Brain pericyte (primary cell): ENCODE results near the gene CEBPA.
"Not testable (repeated sequence)": the region's sequence is repeated elsewhere in the genome, so short reads cannot be mapped to it uniquely, and the experiment has no call there.

Experiments
- DNase-seq: peaks from one replicate; pipeline ENCODE4 v3.0.0-alpha.2; 2012; ENCODE audit warnings: low read depth, low spot score

Gene CEBPA

GRCh38 chr19:33324628-33325027 lies 22.3 kb upstream of the CEBPA start:
- no peak for DNase-seq

DNA sequence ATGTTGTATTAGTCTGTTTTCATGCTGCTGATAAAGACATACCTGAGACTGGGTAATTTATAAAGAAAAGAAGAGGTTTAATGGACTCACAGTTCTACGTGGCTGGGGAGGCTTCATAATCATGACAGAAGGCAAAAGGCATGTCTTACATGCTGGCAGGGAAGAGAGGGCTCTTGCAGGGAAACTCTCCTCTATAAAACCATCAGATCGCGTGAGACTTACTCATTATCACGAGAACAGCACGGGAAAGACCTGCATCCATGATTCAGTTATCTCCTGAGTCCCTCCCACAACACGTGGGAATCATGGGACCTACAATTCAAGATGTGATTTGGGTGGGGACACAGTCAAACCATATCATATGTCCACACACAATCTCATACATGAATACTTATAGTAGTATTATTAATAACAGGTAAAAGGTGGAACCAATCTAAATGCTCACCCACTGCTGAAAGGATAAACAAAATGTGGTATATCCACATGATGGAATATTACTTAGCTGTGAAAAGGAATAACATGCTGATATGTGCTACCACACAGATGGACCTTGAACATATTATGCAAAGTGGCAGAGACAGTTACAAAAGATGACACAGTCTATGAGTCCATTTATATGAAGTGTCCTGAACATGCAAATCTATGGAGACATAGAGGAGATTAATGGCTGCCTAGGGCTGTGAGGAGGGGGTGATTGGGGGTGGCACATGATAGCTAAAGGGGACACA lies 20.9 kb upstream of the CEBPA start:
- DNase-seq = no peak

DNA sequence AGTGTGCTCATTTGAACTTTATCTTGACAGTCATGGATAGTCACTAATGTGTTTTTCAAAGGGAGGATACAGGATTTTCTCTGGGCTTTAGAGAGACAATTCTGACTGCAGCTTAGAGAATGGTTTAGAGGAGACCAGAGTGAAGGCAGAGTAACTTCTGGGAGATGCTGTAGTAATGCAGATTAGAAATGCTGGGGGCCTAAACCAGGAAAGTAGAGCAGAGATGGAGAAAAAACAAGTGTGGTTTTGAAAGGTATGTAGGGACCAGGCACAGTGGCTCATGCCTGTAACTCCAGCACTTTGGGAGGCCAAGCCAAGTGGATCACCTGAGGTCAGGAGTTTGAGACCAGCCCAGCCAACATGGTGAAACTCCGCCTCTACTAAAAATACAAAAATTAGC lies 18.3 kb upstream of the CEBPA start:
- DNase-seq = no peak

DNA sequence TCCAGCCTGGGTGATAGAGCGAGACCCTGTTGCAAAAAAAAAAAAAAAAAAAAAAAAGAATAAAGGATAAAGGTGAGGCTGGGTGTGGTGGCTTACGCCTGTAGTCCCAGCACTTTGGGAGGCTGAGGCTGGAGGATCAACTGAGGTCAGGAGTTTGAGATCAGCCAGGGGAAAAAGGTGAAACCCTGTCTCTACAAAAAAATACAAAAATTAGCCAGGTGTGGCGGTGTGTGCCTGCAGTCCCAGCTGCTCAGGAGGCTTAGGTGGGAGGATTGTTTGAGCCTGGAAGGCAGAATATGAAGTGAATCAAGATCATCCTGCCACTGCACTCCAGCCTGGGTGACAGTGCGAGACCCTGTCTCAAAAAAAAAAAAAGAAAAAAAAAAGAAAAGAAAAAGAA lies 15.7 kb upstream of the CEBPA start:
- not testable (repeated sequence) for DNase-seq

- DNase-seq = no peak
Observed at GRCh38 chr19:33317517-33317916, 15.2 kb upstream of the CEBPA start.

GRCh38 chr19:33316541-33317264 lies 14.4 kb upstream of the CEBPA start:
- no peak for DNase-seq

DNA sequence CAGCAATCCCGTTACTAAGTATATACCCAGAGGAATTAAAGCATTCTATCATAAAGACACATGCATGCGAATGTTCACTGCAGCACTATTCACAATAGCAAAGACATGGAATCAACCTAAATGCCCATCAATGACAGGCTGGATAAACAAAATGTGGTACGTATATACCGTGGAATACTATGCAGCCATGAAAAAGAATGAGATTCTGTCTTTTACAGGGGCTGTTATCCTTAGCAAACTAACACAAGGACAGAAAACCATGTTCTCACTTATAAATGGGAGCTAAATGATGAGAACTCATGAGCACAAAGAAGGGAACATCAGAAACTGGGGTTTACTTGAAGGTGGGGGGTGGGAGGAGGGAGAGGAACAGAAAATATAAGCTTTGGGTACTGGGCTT lies 10.5 kb upstream of the CEBPA start:
- DNase-seq = not testable (repeated sequence)

GRCh38 chr19:33312065-33312464 lies 9.7 kb upstream of the CEBPA start:
- no peak for DNase-seq

DNA sequence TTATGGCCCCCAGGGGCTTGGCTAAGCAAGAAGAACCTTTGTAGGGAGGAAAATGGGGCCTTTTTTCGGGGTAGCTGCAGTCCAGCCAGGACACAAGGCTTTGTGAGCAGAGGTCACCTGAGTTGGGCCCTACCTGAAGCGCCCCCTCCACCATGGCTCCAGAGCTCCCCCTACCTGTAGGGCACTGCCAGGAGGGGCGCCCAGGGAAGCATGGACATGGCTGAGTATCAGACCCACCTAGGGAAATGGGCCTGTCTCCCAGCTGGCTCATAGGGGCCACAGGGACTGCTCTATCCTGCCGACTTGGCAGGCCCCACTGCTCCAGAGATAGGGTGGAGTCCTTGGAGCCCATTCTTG lies 9.0 kb upstream of the CEBPA start:
- no peak for DNase-seq

DNA sequence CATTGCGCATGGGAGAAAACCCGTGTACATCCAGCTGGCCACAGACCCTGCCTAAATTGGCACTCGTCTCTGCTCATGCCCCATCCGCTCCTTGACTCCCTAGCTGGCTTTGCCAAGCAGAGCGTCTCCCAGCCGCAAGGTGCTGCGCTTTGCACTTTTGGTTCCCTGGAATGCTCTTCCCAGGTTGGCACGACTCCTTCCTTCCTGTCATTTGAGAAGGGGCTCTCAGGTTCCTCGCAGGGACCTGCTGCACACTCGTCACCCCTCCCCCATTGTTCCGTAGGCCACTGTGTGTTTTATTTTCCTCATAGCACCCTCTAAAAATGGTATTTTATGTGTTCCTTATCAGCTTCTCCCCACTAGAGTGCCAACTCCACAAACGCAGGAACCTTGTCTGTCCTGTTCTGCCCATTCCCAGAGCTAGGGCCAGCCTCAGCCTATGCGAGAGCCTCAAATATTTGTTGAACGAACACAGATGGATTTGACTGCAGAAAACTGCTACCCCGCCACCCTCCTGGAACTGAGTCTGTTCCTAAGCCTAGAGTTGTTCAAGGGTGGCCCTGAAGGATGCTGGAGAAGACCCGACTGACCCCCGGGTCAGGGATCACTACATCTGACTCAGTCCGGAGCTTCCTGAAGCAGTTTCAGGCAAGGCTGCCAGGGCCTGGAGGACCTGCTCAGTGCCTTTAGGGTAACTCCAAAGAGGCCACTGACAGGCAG lies 8.4 kb upstream of the CEBPA start:
- no peak for DNase-seq

GRCh38 chr19:33309826-33310225 lies 7.5 kb upstream of the CEBPA start:
- no peak for DNase-seq

GRCh38 chr19:33306853-33307792 lies 4.8 kb upstream of the CEBPA start:
- DNase-seq = no peak

- DNase-seq = no peak
Observed at GRCh38 chr19:33306191-33306590, 3.9 kb upstream of the CEBPA start.

DNA sequence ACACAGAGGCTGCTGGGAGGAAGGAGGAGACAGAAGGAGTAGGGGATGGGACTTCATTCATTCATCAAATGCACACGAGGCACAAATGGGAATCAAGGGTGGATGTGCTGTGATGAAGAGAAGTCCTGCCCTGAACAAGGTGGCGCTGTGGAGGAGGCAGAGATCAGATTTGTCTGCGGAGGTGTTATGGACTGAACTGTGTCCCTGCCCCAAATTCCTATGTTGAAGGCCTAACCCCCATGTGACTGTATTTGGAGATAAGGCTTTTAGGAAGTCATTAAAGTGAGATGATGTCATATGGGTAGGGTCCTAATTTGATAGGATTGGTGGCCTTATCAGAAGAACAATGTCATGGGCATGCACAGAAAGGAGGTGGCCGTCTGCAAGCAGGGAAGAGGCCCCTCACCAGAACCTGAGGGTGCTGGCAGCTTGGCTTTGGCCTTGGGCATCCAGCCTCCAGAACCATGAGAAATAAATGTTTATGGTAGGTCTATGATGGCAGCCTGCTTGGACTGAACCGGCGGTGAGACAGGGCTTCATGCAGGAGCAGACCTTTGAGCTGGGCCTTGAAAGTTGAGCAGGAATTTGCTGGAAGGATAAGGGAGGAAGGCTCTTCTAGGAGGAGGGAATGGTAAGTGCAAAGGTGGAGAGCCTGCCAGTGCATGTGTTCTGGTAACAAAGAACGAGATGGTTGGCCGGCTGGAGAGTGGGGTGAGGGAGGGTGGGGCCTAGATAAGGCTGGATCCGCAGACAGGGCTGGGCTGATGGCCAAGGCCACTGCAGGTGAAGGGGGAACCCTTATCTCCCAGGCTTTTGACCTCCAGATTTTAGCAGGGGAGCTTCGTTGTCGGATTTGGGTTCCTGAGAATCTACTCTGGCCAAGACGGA lies 2.7 kb upstream of the CEBPA start:
- DNase-seq = no peak

DNA sequence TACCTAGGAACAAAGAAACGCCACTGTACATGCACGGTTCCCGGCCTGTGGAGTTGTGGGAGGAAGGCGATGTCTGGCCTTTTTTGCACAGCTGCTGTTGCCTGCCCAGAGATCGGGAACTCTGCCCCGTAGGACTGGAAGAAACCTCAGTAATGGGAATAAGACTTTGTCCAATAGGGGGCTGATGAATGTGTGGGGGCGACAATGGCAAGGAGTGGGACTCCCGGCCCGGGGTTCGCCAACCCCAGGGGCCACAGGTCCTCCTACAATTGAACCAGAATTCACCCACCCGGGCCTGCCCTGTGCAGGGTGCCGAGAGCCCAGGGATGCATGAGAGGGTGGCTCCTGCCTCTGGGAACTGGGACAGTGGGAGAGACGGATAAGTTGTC lies 2.0 kb upstream of the CEBPA start:
- DNase-seq = no peak

GRCh38 chr19:33303791-33304345 lies 1.5 kb upstream of the CEBPA start:
- DNase-seq = no peak

DNA sequence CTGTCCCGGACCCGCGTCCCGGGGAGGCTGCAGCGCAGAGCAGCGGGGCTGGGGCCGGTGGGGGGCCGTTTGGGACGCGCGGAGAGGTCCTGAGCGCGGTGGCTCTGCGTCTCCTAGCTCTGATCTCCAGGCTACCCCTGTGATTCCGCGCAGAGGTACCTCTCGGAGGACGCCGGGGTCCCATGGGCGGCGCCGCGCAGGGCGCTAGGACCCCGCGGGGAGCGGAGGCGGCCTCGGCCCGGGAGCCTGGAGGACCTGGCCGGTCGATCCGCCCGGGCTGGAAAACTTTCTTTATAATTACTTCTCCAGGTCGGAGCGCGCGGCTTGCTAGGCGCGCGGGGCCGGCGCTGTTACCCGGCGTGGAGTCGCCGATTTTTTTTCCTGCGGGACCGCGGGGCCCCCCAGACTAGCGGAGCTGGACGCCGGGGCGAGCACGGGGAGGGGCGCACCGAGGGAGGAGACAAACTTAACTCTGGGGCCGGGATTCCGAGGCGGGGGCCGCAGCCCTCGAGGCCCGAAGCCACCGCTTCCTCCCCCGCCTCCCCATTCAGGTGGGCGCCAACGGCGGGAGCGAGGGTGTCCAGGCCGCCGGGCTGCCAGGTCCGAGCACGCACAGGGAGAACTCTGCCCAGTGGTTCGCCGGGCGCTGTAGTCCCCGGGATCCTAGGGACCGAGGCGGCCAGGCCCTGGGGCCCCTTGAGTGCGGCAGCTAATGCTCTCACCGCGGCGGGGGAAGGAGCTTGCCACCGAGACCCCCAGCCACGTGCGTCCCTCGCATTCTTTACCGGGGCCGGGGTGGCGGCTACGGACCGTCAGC lies 848 bp upstream of the CEBPA start:
- DNase-seq = no peak

- DNase-seq = no peak
Observed at GRCh38 chr19:33301900-33302174, 497 bp downstream of the CEBPA start.

GRCh38 chr19:33301144-33301899 lies 1.0 kb downstream of the CEBPA start:
- DNase-seq = no peak
